K562 (cell line): Measurements from ENCODE around the gene SCAMP5. TPM values are rescaled to one million over a fixed set of nuclear protein-coding genes. Genes with fewer than 3 reads are reported as not detected.

Experiments used
- ATAC-seq: fragments of 200-7000 bp; cut with Tn5 transposase; 3 replicates; pipeline ENCODE4 v1.9.1; 2020; ENCODE audit warnings: moderate library complexity
- BruUV-seq: library from RNA; stranded (reverse); fragments of 400-500 nt; replicated peaks from 2 replicates; lab custom pipeline; 2021; lab: Mats Ljungman, UMichigan
- CTCF ChIA-PET: fragments of 300-600 bp; formaldehyde crosslinking; extraction: SDS; loops from one replicate; lab custom pipeline; 2021; ENCODE audit warnings: low intra/inter-chr PET ratio; lab: Yijun Ruan, JAX
- POLR2A ChIA-PET: fragments of 300-600, 350-650 bp; sonication (Branson Sonifier 250); formaldehyde crosslinking; extraction: SDS; loops from one replicate; lab custom pipeline; 2021; ENCODE audit warnings: antibody characterized with exemption, inconsistent platforms; lab: Yijun Ruan, JAX
- DNase-seq, 4 experiments: peaks; one replicate each; pipeline versions ENCODE4 v3.0.0 to v3.0.0-alpha.2; 2011 to 2018; ENCODE audit warnings: low spot score in 3 of 4, mixed read lengths in 3 of 4; ENCODE audit errors: extremely low read depth in 1 of 4
- FAIRE-seq: peaks from 2 replicates; lab custom pipeline; 2011; peaks lifted over from hg19 to GRCh38; lab: Jason Lieb, UNC
- H2AFZ ChIP-seq: 2 replicates; pipeline ENCODE4 v1.6.0; 2011; ENCODE audit warnings: low read depth, low read length, control low read depth, inconsistent platforms
- H3K27ac ChIP-seq: fragments of 200-600 bp; 3 replicates; pipeline ENCODE4 v1.8.0; 2011; ENCODE audit warnings: low read depth, mild to moderate bottlenecking, control low read depth, inconsistent platforms, low read length, moderate library complexity, mixed read lengths; ENCODE audit errors: extremely low read depth
- H3K27me3 ChIP-seq, 2 experiments: fragments of 300-600 bp in 1 of 2; 2 replicates in 1 of 2; 3 replicates in 1 of 2; pipeline versions ENCODE4 v1.6.0 to v1.8.0; 2011; ENCODE audit warnings: inconsistent platforms in 2 of 2, low read length in 2 of 2, mild to moderate bottlenecking in 1 of 2, mixed read lengths in 1 of 2, moderate library complexity in 1 of 2; ENCODE audit not compliant: control insufficient read depth in 2 of 2, insufficient read depth in 2 of 2
- H3K36me3 ChIP-seq: fragments of 300-600 bp; 3 replicates; pipeline ENCODE4 v1.8.0; 2011; ENCODE audit warnings: mild to moderate bottlenecking, low read length, inconsistent platforms; ENCODE audit not compliant: control insufficient read depth, insufficient read depth
- H3K4me1 ChIP-seq, 2 experiments: fragments of 200-600 bp in 1 of 2; replicated peaks in 1 of 2; 2 replicates in 1 of 2; 3 replicates in 1 of 2; pipeline versions ENCODE4 v1.5.1 to v1.8.0; 2011; ENCODE audit warnings: inconsistent platforms in 2 of 2, low read length in 2 of 2, mild to moderate bottlenecking in 1 of 2, mixed read lengths in 1 of 2, moderate library complexity in 1 of 2; ENCODE audit not compliant: control insufficient read depth in 2 of 2, insufficient read depth in 2 of 2
- H3K4me2 ChIP-seq: 2 replicates; pipeline ENCODE4 v1.6.1; 2011; ENCODE audit warnings: low read length, control low read depth, inconsistent platforms, mixed read lengths; ENCODE audit not compliant: insufficient read depth
- H3K4me3 ChIP-seq: fragments of 200-600 bp; sonication (generic), shearing (Covaris generic); 2 replicates; pipeline ENCODE4 v1.5.1; 2016; ENCODE audit warnings: control low read depth, inconsistent platforms
- H3K79me2 ChIP-seq: fragments of 200-600 bp; 3 replicates; pipeline ENCODE4 v1.8.0; 2011; ENCODE audit warnings: low read length, inconsistent platforms; ENCODE audit not compliant: control insufficient read depth, insufficient read depth
- H3K9ac ChIP-seq, 2 experiments: 2 replicates each; pipeline versions ENCODE4 v1.6.0 to v1.6.1; 2011; ENCODE audit warnings: low read depth in 2 of 2, low read length in 2 of 2, control low read depth in 1 of 2, inconsistent platforms in 1 of 2, mild to moderate bottlenecking in 1 of 2, mixed read lengths in 1 of 2; ENCODE audit not compliant: insufficient read depth in 1 of 2
- H3K9me1 ChIP-seq: one replicate; pipeline ENCODE4 v1.6.0; 2011; ENCODE audit warnings: inconsistent platforms, mild to moderate bottlenecking, low read length, moderate library complexity; ENCODE audit not compliant: control insufficient read depth, insufficient read depth
- H3K9me3 ChIP-seq: replicated peaks from 2 replicates; pipeline ENCODE4 v1.5.1; 2011; ENCODE audit warnings: low read depth, low read length, inconsistent platforms; ENCODE audit not compliant: control insufficient read depth, insufficient read depth
- H4K20me1 ChIP-seq: replicated peaks from 2 replicates; pipeline ENCODE4 v1.6.1; 2011; ENCODE audit warnings: low read length, inconsistent platforms, mixed read lengths; ENCODE audit not compliant: control insufficient read depth, insufficient read depth
- CC2D1A ChIP-seq: fragments of 450-650 bp; IDR thresholded peaks from 2 replicates; pipeline ENCODE4 v1.6.1; 2017; ENCODE audit warnings: mild to moderate bottlenecking
- EP300 ChIP-seq: IDR thresholded peaks from 2 replicates; pipeline ENCODE4 v1.6.1; 2012; ENCODE audit warnings: low read length, improper control_type of control experiment
- FOXP1 ChIP-seq: sonication (generic); formaldehyde crosslinking; IDR thresholded peaks from 2 replicates; pipeline ENCODE4 v1.8.0; 2022; ENCODE audit warnings: mild to moderate bottlenecking, missing genetic modification reagents
- MYNN ChIP-seq, 2 experiments: sonication (generic); formaldehyde crosslinking in 1 of 2; IDR thresholded peaks; 2 replicates each; pipeline versions ENCODE4 v1.5.0 to v1.6.1; 2016 to 2020; ENCODE audit warnings: antibody characterized with exemption in 1 of 2, missing genetic modification reagents in 1 of 2
- NEUROD1 ChIP-seq: fragments of 150-350 bp; IDR thresholded peaks from 2 replicates; pipeline ENCODE4 v1.6.1; 2014; ENCODE audit warnings: borderline replicate concordance, low read length, low read depth; ENCODE audit not compliant: partially characterized antibody
- NUFIP1 ChIP-seq: fragments of 450-650 bp; IDR thresholded peaks from 2 replicates; pipeline ENCODE4 v1.6.1; 2018; ENCODE audit not compliant: partially characterized antibody
- RAD51 ChIP-seq: fragments of 450-650 bp; IDR thresholded peaks from 2 replicates; pipeline ENCODE4 v1.7.1; 2016; ENCODE audit warnings: low read depth, mild to moderate bottlenecking, borderline replicate concordance
- TBL1XR1 ChIP-seq, 2 experiments: IDR thresholded peaks; 2 replicates each; pipeline ENCODE4 v1.6.1; 2012; ENCODE audit warnings: improper control_type of control experiment in 2 of 2, low read length in 2 of 2, mild to moderate bottlenecking in 1 of 2
- XRCC5 ChIP-seq: fragments of 200-400 bp; formaldehyde crosslinking; IDR thresholded peaks from 2 replicates; pipeline ENCODE4 v1.6.1; 2017; ENCODE audit warnings: low read depth, mild to moderate bottlenecking, low read length
- ZNF239 ChIP-seq: fragments of 250-450 bp; sonication (Bioruptor Pico); IDR thresholded peaks from 2 replicates; pipeline ENCODE4 v1.4.0; 2020; ENCODE audit warnings: mild to moderate bottlenecking
- WGBS: fragments of 100-300 bp; shearing (Covaris generic); methylation state at CpG from one replicate; pipeline ENCODE4 v1.1.6; 2016; ENCODE audit warnings: low coverage, mixed read lengths; ENCODE audit not compliant: insufficient coverage; ENCODE audit errors: missing lambda C conversion rate; 5-methylcytosine and 5-hydroxymethylcytosine counted together
- in situ Hi-C: fragments of 300-500 bp; cut with MboI; formaldehyde crosslinking; loops from 4 replicates; pipeline ENCODE4 v1.15.0; 2018; ENCODE audit warnings: inconsistent platforms, mixed read lengths
- intact Hi-C: fragments of 100-400 bp; cut with micrococcal nuclease; formaldehyde crosslinking; loops from 2 replicates; pipeline ENCODE4 v1.14.2; 2022
- polyA plus RNA-seq, 8 experiments: library from polyadenylated mRNA; depleted of rRNA in 4 of 8; stranded (reverse) in 5 of 8; unstranded in 3 of 8; fragments of >200 nt; fragmentation: Nextera tagmentation in 2 of 8; fragmentation: Illumina TruSeq in 1 of 8; extraction: Ambion mirVana in 2 of 8; extraction: Trizol in 1 of 8; gene quantifications; 2 replicates each; pipeline versions ENCODE4 v1.2.1 to v1.2.3, GENCODE V29; 2011 to 2014; ENCODE audit warnings: inconsistent platforms in 1 of 8, missing spikeins in 1 of 8
- total RNA-seq, 7 experiments: library from RNA; depleted of rRNA in 6 of 7; stranded (reverse); fragments of >200 nt in 6 of 7; fragmentation: Illumina TruSeq in 2 of 7; extraction: Trizol in 2 of 7; gene quantifications; 2 replicates each; pipeline versions ENCODE4 v1.2.1 to v1.2.3, GENCODE V29; 2011 to 2021; ENCODE audit warnings: low replicate concordance in 1 of 7
- TF ChIP-seq, protein P1 (sequence below): fragments of 250-450 bp; sonication (Bioruptor Pico); IDR thresholded peaks from 2 replicates; pipeline ENCODE4 v1.5.0; 2021
- TF ChIP-seq, protein P2 (sequence below): sonication (generic); formaldehyde crosslinking; IDR thresholded peaks from 2 replicates; pipeline ENCODE4 v1.9.0; 2022; ENCODE audit warnings: mild to moderate bottlenecking, missing genetic modification reagents
- TF ChIP-seq, protein P3 (sequence below): fragments of 450-650 bp; IDR thresholded peaks from 2 replicates; pipeline ENCODE4 v1.6.1; 2017; ENCODE audit warnings: antibody characterized with exemption, mild to moderate bottlenecking

Gene SCAMP5
- total and polyA plus RNA-seq, 9 of the 15 experiments (the other 6 are each of a cell fraction or from before 2014, with no cell fraction given) = 0.09 to 0.29 (median 0.19) TPM; not detected in 5

DNA sequence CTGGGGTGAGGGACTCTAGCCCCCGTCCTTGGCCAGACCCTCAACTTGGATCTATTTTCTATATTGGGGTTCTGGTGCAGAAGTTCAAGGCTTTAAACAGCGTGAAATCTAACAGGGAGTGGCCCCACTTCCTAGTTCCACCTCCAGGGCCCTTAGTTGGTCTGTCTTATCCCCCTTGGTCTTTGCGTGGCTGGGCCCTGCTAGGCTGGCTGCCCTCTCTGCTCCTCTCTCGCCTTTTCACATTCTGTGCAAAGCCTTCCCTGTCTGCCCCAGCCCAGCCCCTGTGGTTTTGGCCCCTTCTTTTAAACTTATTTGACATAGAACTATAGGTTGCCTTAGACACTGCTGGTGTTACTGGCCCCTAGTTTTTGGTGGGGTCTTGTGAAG is 33.6 kb downstream of the SCAMP5 start (continued):
- TF ChIP-seq, protein P1, sequence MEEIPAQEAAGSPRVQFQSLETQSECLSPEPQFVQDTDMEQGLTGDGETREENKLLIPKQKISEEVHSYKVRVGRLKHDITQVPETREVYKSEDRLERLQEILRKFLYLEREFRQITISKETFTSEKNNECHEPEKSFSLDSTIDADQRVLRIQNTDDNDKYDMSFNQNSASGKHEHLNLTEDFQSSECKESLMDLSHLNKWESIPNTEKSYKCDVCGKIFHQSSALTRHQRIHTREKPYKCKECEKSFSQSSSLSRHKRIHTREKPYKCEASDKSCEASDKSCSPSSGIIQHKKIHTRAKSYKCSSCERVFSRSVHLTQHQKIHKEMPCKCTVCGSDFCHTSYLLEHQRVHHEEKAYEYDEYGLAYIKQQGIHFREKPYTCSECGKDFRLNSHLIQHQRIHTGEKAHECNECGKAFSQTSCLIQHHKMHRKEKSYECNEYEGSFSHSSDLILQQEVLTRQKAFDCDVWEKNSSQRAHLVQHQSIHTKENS (CRISPR knock-in tag) = no peak
- TF ChIP-seq, all 486 proteins: peak for 0

DNA sequence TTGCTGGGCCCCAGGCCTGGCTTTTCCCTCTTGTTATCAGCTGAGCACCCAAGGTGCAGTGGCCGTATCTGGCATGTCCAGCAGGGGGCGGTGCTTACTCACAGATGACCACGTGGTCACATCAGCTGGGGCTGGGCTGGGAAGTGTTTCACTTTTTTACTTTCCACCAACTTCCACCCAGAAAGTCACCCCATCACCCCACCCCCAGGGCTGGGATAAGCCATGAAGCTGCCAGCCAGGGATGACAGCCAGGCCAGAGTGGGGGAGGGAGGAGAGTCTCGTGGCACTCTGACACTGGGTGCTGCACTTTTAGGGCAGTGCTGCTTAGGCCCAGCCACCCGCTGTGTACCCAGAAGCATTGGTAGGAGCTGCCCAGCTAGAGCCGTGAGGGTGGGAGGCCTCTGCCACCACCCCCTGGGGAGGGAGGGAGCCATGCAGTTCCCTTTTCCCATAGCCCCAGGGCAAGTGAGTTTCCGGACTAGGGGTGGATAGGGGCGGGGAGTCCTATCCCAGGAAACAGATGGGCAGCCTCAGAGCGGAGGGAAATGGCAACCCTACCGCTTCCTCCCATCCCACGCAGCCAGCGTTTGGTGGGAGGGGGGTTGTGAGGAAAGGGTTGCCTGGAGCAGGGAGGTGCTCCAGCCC is 34.1 kb downstream of the SCAMP5 start:
- no TSS peak for BruUV-seq
- Histone ChIP-seq H4K20me1 (no peaks in the 10 kb centered on the region), H3K27ac (no peak overlapping the region; the same call in 2 of the 3 replicates), H3K36me3 (peaks cover 16% of the 10 kb centered on the region), H2AFZ (peak overlapping the region; percentile 29; the same call in 1 of the 2 replicates), H3K4me3 (no peak overlapping the region), H3K4me1 (peaks cover 22 to 25% of the 10 kb centered on the region in 2 experiments), H3K9me1 (no peaks in the 10 kb centered on the region), H3K27me3 (no peaks in the 10 kb centered on the region), H3K9ac (peak overlapping the region in 1 of 2 experiments; percentile 23; a peak in 3 of 4 replicates), H3K9me3 (no peaks in the 10 kb centered on the region), H3K79me2 (peaks cover 9% of the 10 kb centered on the region; the same call in 1 of the 3 replicates), H3K4me2 (peak overlapping the region; percentile 49)
- intact Hi-C loops = loop anchor here (1.0 kb wide), 1 partner anchor 176 kb away; no protein-coding TSS in a partner anchor
- ChIA-PET CTCF (interaction anchor here (0.6 to 4.3 kb wide), 5 partner anchors 10 to 598 kb away, joined by 3 to 76 read pairs (median 3); partner anchors contain the start of gene C15orf39), POLR2A (interaction anchor here (0.6 to 1.8 kb wide), 5 partner anchors 15 to 184 kb away, joined by 3 to 20 read pairs (median 3); no protein-coding TSS in a partner anchor)
- 38% methylated on average over 8 of the region's 12 CpGs for WGBS
- ATAC-seq (peak; percentile 95), DNase-seq (peak; percentile 81 to 94 (median 84)), FAIRE-seq (peak; percentile 94)
- in situ Hi-C loops = loop anchor here (5.0 to 10.0 kb wide), 3 partner anchors 173 to 645 kb away; partner anchors contain the start of gene C15orf39
- TF ChIP-seq, protein P2, sequence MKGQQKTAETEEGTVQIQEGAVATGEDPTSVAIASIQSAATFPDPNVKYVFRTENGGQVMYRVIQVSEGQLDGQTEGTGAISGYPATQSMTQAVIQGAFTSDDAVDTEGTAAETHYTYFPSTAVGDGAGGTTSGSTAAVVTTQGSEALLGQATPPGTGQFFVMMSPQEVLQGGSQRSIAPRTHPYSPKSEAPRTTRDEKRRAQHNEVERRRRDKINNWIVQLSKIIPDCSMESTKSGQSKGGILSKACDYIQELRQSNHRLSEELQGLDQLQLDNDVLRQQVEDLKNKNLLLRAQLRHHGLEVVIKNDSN (CRISPR knock-in tag) = peak; percentile 86
- TF ChIP-seq MYNN (IDR thresholded peaks at IDR 0.05) (peak; percentile 53; the same call in 1 of the 2 replicates), MYNN (CRISPR knock-in tag; IDR thresholded peaks at IDR 0.05) (no peak), NUFIP1 (no peak), FOXP1 (CRISPR knock-in tag) (0 out of 2 replicates have a peak, but pooled peaks have one; percentile 47), CC2D1A (peak; percentile 89), EP300 (peak; percentile 33; the same call in 1 of the 2 replicates), XRCC5 (peak; percentile 74; the same call in 1 of the 2 replicates), RAD51 (peak; percentile 65), NEUROD1 (peak; percentile 49), ZNF239 (CRISPR knock-in tag) (no peak), TBL1XR1 (IDR thresholded peaks at IDR 0.05; ENCODE audit: low read length in 2 of 2) (peak in 1 of 2 experiments; percentile 39; a peak in 1 of 4 replicates)
- TF ChIP-seq, protein P3, sequence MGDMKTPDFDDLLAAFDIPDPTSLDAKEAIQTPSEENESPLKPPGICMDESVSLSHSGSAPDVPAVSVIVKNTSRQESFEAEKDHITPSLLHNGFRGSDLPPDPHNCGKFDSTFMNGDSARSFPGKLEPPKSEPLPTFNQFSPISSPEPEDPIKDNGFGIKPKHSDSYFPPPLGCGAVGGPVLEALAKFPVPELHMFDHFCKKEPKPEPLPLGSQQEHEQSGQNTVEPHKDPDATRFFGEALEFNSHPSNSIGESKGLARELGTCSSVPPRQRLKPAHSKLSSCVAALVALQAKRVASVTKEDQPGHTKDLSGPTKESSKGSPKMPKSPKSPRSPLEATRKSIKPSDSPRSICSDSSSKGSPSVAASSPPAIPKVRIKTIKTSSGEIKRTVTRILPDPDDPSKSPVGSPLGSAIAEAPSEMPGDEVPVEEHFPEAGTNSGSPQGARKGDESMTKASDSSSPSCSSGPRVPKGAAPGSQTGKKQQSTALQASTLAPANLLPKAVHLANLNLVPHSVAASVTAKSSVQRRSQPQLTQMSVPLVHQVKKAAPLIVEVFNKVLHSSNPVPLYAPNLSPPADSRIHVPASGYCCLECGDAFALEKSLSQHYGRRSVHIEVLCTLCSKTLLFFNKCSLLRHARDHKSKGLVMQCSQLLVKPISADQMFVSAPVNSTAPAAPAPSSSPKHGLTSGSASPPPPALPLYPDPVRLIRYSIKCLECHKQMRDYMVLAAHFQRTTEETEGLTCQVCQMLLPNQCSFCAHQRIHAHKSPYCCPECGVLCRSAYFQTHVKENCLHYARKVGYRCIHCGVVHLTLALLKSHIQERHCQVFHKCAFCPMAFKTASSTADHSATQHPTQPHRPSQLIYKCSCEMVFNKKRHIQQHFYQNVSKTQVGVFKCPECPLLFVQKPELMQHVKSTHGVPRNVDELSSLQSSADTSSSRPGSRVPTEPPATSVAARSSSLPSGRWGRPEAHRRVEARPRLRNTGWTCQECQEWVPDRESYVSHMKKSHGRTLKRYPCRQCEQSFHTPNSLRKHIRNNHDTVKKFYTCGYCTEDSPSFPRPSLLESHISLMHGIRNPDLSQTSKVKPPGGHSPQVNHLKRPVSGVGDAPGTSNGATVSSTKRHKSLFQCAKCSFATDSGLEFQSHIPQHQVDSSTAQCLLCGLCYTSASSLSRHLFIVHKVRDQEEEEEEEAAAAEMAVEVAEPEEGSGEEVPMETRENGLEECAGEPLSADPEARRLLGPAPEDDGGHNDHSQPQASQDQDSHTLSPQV = 0 out of 2 replicates have a peak, but pooled peaks have one; percentile 58
